GM12891 (cell line): ENCODE measurements around the gene DNAJC5.

Experiments
- PAX5 ChIP-seq: IDR thresholded peaks from 2 replicates; pipeline ENCODE4 v1.6.1; 2011; ENCODE audit warnings: low read length, moderate library complexity, mild to moderate bottlenecking; ENCODE audit not compliant: insufficient read depth, severe bottlenecking
- POLR2A ChIP-seq: IDR thresholded peaks from 2 replicates; pipeline ENCODE4 v1.6.1; 2011; ENCODE audit warnings: low read depth, low read length, control low read depth
- POLR2AphosphoS5 ChIP-seq: IDR thresholded peaks from 2 replicates; pipeline ENCODE4 v1.6.1; 2011; ENCODE audit warnings: low read depth, low read length, control low read depth
- SPI1 ChIP-seq: IDR thresholded peaks from 2 replicates; pipeline ENCODE4 v1.6.1; 2011; ENCODE audit warnings: low read depth, low read length, control low read depth
- TAF1 ChIP-seq: IDR thresholded peaks from 2 replicates; pipeline ENCODE4 v1.6.1; 2011; ENCODE audit warnings: low read depth, low read length, control low read depth

- TF ChIP-seq POLR2A (no peak), POLR2AphosphoS5 (no peak), TAF1 (no peak), SPI1 (no peak), PAX5 (no peak)
Observed at GRCh38 chr20:63956664-63957003, 61.7 kb downstream of the DNAJC5 start.
